PFSK-1 (cell line): ENCODE data around the gene PLAGL2.

Source experiments
- FOXP2 ChIP-seq: optimal IDR thresholded peaks from 2 replicates; pipeline ENCODE3; 2011; ENCODE audit warnings: borderline replicate concordance, control low read depth, inconsistent platforms; ENCODE audit not compliant: insufficient read depth; ENCODE audit errors: extremely low read length, extremely low read depth
- POLR2AphosphoS5 ChIP-seq: IDR thresholded peaks from 2 replicates; pipeline ENCODE4 v1.6.1; 2012; ENCODE audit warnings: low read depth, mild to moderate bottlenecking, control low read depth, low read length, moderate library complexity
- SIN3A ChIP-seq: IDR thresholded peaks from 2 replicates; pipeline ENCODE4 v1.6.1; 2012; ENCODE audit warnings: mild to moderate bottlenecking, low read length, moderate library complexity, borderline replicate concordance; ENCODE audit not compliant: insufficient read depth
- TAF1 ChIP-seq: IDR thresholded peaks from 2 replicates; pipeline ENCODE4 v1.6.1; 2012; ENCODE audit warnings: low read length, control low read depth, borderline replicate concordance; ENCODE audit not compliant: insufficient read depth
- TF ChIP-seq, protein P1 (sequence below), 2 experiments: IDR thresholded peaks; 2 replicates each; pipeline versions ENCODE4 v1.6.1 to v1.8.0; 2011 to 2012; ENCODE audit warnings: low read depth in 2 of 2, low read length in 2 of 2, control low read depth in 1 of 2, inconsistent platforms in 1 of 2, mild to moderate bottlenecking in 1 of 2, moderate library complexity in 1 of 2; ENCODE audit not compliant: insufficient read depth in 1 of 2

Gene PLAGL2

DNA sequence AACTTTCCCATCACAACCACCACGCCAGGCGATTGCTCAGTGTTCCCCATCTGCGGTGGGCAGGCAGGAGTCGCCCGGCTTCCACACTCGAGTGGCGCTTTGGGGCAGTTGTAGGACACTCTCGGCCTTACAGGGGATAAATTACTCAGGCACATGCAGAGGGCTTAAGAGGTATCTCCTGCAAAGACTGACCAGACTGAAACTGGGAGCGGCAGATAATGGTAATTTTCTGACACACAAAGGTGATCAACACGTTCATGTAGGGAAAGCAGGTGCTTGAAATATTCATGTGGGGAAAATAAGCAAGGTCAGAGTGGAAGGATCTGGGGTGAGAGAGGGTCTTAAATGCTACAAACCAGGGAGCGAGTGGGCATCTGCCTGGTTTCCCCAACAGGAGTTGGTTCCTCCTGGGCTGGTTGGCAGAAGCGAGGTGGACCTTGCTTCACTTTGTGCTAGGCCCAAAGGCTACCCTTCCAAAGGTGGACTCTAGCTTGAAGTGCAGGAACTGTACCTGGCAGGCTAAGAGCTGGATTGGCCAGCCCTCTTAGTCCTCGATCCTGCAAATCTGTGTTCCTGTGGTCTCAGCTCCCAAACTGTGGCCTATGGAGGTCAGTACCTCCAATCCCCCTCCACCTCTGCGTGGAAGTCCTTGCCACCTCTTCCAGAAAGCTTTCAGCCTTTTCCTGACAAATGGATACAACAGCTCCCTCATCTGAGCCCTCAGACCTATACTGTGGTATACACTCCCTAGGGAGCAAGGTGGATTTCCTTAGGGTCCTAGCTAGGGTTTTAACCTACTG lies 16.7 kb downstream of the PLAGL2 start:
- no peak for TF ChIP-seq FOXP2
- TF ChIP-seq POLR2AphosphoS5 = no peak; the same call in 1 of the 2 replicates

DNA sequence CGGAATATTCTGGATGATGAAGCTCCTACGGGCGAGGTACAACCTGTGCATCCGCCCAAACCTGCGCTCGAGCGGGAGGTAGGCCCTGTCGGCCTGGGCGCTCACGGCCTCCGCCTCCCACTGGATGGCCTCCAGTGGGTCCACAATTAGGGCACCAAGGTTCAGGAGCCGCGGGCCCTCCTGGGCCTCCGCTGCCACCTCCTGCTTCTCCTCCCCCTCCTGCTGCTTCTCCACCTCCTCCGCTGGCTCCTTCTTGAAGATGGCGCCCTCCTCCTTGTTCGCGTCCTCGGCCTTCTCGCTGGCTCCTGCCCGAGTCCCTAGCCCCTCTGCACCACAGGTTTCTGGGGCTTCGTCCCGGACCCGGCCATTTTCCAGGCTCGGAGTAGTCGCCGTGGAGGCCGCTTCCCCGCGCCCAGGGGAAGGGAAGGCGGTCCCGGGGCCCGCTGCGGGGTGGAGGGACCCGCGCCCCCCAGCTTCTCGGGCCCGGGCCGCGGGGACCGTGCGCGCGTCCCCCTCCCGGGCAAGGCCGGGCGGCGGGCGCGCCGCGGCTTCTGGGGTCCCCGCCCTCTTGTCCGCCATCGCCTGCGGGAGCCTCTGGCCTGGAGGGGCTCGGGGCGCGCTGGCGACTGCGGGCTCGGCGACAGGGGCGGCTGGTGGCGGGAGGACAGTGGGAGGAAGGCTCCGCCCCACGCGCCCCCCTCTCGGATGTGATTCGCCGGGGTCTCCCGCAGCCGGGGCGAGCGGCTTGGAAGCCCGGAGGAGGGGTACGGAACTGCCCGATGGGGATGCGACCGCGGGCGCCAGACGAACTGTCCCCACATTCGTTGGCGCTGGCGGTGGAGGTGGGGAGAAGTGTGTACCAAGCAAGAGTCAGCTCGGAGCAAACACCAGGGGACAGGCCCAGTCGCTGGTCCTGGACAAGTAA lies 17.6 kb downstream of the PLAGL2 start:
- TF ChIP-seq, protein P1, sequence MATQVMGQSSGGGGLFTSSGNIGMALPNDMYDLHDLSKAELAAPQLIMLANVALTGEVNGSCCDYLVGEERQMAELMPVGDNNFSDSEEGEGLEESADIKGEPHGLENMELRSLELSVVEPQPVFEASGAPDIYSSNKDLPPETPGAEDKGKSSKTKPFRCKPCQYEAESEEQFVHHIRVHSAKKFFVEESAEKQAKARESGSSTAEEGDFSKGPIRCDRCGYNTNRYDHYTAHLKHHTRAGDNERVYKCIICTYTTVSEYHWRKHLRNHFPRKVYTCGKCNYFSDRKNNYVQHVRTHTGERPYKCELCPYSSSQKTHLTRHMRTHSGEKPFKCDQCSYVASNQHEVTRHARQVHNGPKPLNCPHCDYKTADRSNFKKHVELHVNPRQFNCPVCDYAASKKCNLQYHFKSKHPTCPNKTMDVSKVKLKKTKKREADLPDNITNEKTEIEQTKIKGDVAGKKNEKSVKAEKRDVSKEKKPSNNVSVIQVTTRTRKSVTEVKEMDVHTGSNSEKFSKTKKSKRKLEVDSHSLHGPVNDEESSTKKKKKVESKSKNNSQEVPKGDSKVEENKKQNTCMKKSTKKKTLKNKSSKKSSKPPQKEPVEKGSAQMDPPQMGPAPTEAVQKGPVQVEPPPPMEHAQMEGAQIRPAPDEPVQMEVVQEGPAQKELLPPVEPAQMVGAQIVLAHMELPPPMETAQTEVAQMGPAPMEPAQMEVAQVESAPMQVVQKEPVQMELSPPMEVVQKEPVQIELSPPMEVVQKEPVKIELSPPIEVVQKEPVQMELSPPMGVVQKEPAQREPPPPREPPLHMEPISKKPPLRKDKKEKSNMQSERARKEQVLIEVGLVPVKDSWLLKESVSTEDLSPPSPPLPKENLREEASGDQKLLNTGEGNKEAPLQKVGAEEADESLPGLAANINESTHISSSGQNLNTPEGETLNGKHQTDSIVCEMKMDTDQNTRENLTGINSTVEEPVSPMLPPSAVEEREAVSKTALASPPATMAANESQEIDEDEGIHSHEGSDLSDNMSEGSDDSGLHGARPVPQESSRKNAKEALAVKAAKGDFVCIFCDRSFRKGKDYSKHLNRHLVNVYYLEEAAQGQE (IDR thresholded peaks at IDR 0.05; ENCODE audit: insufficient read depth in 1 of 2, low read depth in 2 of 2, low read length in 2 of 2) = no peak
- TF ChIP-seq FOXP2 = no peak
- no peak for TF ChIP-seq POLR2AphosphoS5
- no peak for TF ChIP-seq SIN3A
- TF ChIP-seq TAF1 = no peak

DNA sequence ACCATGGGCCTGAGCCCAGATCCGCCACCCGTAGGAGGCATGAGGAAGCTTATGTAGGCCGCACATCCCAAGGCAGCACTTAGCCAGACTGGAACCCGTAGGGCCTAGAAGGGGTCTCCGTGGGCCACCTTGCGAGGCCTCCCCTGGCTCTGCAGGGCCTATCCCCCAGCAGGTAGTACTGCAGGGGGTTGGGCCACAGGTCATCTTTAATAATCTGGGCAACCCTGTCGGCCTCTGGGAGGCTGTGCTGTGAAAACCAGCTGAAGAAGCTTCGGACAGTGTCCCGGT lies 18.5 kb downstream of the PLAGL2 start:
- TF ChIP-seq POLR2AphosphoS5 (no peak), SIN3A (no peak), TAF1 (no peak), FOXP2 (no peak)
- TF ChIP-seq, protein P1 (IDR thresholded peaks at IDR 0.05; ENCODE audit: insufficient read depth in 1 of 2, low read depth in 2 of 2, low read length in 2 of 2) = no peak

DNA sequence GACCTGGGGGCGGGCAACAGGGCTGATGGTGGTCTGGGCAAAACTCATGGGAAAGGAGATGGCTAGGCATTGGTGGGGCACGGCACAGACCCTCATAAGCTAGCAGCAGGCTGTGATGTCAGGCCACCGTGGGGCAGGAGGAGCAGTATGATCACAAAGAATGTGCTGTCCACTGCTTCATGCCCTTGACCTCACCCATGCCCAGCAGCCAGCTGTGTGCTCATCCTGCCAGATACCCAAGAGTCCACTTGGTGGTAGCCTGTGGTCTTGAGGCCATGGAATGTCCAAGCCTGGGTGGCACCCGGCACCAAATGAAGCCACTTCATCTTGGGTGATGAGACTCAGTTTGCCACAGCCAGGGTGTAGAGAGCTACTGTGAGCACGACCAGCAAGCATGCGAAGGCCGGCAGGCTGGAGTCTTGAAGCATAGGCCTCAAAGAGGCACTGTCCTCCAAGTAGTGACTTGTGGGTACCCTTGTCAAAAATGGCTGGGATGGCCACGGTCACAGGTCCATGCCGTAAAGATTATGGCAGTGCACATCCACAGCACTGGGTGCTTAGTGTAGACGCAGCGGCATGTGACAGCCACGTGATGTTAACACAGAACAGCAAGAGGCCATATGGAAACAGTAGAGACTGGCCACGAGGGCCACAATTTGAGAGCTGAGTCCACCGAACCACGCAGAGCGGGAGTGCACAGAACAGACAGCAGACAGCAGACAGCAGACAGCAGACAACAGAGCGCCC lies 19.0 kb downstream of the PLAGL2 start:
- no peak for TF ChIP-seq FOXP2
- TF ChIP-seq POLR2AphosphoS5 = no peak
- no peak for TF ChIP-seq SIN3A
- TF ChIP-seq, protein P1 (IDR thresholded peaks at IDR 0.05; ENCODE audit: insufficient read depth in 1 of 2, low read depth in 2 of 2, low read length in 2 of 2) = no peak
- TF ChIP-seq TAF1 = no peak

DNA sequence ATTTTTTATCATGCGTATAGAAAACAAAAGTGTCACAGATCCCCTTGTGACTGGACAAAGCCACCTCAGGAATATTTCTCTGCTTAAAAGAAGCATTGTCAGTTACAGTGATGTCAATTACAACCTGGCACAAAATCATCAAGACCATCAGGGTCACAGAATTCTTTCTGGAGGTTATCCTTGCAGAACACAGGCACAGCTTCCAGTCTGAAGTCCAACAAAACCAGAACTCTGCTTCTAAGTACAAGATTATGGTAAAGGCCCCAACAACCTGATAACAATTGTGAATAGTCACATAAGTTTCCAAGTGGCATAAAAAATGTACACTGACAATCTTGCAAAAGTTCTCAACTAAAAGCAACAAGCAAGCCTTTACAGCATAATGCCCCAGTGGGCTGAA lies 21.0 kb downstream of the PLAGL2 start:
- TF ChIP-seq SIN3A (no peak), FOXP2 (no peak), TAF1 (no peak), POLR2AphosphoS5 (no peak)
- TF ChIP-seq, protein P1 (IDR thresholded peaks at IDR 0.05; ENCODE audit: insufficient read depth in 1 of 2, low read depth in 2 of 2, low read length in 2 of 2) = no peak
